ENCODE data around the gene STXBP3. TPM values are rescaled to one million over a fixed set of nuclear protein-coding genes. Genes with fewer than 3 reads are reported as not detected.

The STXBP3 gene, protein sequence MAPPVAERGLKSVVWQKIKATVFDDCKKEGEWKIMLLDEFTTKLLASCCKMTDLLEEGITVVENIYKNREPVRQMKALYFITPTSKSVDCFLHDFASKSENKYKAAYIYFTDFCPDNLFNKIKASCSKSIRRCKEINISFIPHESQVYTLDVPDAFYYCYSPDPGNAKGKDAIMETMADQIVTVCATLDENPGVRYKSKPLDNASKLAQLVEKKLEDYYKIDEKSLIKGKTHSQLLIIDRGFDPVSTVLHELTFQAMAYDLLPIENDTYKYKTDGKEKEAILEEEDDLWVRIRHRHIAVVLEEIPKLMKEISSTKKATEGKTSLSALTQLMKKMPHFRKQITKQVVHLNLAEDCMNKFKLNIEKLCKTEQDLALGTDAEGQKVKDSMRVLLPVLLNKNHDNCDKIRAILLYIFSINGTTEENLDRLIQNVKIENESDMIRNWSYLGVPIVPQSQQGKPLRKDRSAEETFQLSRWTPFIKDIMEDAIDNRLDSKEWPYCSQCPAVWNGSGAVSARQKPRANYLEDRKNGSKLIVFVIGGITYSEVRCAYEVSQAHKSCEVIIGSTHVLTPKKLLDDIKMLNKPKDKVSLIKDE
- polyA plus RNA-seq, result 30.7 and 49.6 TPM in 2 replicates

DNA sequence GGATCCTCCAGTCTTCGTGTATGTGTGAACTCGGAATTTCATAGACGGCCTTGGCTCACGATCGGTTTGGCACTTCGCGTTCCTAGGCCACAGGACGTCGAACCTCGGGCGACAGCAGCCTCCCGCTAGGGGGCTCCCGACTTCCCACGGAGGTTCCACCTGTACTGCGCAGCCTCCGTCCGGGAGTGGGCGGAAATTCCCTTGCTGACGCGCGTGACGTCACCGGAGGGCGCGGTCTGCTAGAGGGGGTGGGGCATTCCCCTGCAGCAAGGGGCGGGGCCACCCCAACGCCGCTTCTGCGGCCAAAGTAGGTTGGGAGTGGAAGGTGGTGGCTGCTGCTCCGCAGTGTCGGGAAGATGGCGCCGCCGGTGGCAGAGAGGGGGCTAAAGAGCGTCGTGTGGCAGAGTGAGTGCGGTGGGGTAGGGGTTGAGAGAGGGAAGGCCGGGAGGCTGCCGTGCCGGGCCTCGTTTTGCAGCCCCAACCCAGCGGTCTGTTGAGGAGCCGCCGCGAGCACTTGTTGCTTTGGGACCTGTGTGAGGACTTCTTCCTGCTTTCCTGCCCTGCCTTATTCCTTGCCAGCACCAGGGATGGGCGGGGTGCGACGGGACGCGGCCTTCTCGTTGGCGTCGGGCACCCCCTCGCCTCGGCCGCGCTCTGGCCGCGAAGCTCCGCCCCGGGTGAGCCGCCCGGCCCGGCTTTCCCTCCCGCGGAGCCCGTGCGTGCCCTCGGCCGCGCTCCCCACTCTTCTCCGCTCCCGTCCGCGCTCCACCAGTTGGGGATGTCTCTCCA, at the start of gene STXBP3:
STXBP3 (plus strand) TSS at position 293 of the 789 bp plus-strand sequence; CDS start at position 357, 64 bp downstream.

DNA sequence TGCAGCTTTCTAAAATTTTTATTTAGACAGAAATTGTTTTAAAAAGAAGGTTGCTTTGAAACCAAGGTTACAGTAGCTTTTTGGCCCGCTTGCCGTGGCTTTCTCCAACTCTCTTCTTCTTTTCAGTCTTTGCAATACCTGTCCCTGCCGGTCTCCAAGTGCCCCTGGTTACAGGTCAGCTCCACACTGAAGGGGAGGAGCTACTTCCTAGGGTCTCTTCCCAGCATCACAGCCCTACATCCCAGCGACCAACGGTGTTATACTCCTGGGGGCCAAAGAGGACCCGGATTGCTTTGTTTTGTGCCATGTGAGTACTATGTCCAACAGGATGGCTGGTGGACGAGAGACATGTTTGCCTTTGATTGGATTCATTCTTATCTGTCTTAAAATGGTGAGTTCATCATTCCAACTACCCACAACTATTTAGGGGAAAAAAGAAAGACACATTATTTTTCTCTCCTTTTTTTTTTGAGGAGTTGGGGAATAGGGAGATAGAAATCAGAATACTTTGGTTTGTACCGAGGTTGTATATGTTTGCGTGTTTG, 33.8 kb upstream of the STXBP3 start, which contains the start of gene FNDC7:
FNDC7 (plus strand) TSS at position 303 of the 545 bp plus-strand sequence; CDS start at position 329, 26 bp downstream.

DNA sequence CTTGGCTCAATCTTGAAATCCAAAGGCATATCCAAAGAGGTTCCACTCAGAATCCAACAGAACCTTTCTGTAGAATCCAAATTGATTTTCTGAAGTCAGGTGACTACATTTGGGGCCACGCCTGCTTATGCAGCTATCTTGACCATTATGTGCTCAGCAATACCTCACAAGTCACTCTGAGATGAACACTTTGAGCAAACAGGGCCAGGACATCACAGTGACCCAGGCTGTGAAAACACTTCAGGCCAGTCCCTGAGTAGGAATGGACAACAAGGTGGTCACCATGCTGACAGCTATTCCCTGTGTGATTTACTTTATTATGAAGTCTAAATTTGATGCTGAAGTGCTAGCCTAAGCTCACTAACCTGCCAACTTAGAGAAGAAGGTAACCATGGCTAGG, 110.5 kb downstream of the STXBP3 start, which contains the start of gene AKNAD1:
AKNAD1 (minus strand) TSS at position 101 of the 400 bp plus-strand sequence. CDS start 4,430 bp downstream, outside the sequence.

Other genes with a start within 250 kb of the STXBP3 start
- gene EEIG2, start 186.6 kb upstream of the STXBP3 start, polyA plus RNA-seq, result 8.3 and 14.7 TPM in 2 replicates
- gene HENMT1, start 85.6 kb upstream of the STXBP3 start, polyA plus RNA-seq, result 30.2 and 48.8 TPM in 2 replicates
- gene PRPF38B, start 54.4 kb upstream of the STXBP3 start, polyA plus RNA-seq, result 8.0 and 16.3 TPM in 2 replicates
- not detected in 2 replicates for gene FNDC7, start 33.8 kb upstream of the STXBP3 start, polyA plus RNA-seq
- not detected in 2 replicates for gene AKNAD1, start 110.4 kb downstream of the STXBP3 start, polyA plus RNA-seq
- 8.1 and 11.3 TPM in 2 replicates for gene GPSM2, start 130.3 kb downstream of the STXBP3 start, polyA plus RNA-seq
- gene CLCC1, start 216.8 kb downstream of the STXBP3 start, polyA plus RNA-seq, result 24.1 and 35.3 TPM in 2 replicates